Measurements from ENCODE around the gene LYRM1.
"Not testable (repeated sequence)": the region's sequence is repeated elsewhere in the genome, so short reads cannot be mapped to it uniquely, and the experiment has no call there.

Gene LYRM1

GRCh38 chr16:20940871-20941635 is 40.5 kb downstream of the LYRM1 start:
- no peak for DNase-seq

GRCh38 chr16:20941636-20941926 is 41.0 kb downstream of the LYRM1 start:
- no peak for DNase-seq

DNA sequence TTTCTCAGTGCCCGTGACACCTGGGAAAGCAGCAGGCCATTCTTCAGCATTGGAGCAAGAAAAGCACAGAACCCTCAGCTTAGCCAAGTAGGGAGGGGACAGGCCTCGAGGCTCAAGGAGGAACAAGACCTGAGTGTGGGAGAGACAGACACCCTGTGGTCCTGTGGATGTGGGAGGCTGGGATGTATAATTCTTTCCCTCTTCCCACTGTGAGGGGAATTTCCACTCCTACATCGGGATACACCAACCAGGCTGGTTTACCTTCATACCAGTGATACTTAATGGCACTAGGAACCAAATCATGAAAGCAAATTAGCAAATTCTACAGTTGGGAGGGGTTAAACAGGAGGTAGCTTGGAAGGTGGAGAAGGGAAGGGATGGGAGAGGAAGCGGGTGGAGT is 41.7 kb downstream of the LYRM1 start:
- no peak for DNase-seq

- no peak for DNase-seq
Measured at GRCh38 chr16:20944861-20945574, 44.4 kb downstream of the LYRM1 start.

DNA sequence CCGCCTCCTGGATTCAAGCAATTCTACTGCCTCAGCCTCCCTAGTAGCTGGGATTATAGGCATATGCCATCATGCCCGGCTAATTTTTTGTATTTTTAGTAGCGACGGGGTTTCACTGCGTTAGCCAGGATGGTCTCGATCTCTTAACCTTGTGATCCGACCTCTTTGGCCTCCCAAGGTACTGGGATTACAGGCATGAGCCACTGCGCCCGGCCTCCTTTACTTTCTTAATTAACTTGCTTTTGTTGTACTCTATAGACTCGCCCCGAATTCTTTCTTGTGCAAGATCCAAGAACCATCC is 45.0 kb downstream of the LYRM1 start:
- DNase-seq: not testable (repeated sequence)

GRCh38 chr16:20946015-20946629 is 45.6 kb downstream of the LYRM1 start:
- DNase-seq: no peak

DNA sequence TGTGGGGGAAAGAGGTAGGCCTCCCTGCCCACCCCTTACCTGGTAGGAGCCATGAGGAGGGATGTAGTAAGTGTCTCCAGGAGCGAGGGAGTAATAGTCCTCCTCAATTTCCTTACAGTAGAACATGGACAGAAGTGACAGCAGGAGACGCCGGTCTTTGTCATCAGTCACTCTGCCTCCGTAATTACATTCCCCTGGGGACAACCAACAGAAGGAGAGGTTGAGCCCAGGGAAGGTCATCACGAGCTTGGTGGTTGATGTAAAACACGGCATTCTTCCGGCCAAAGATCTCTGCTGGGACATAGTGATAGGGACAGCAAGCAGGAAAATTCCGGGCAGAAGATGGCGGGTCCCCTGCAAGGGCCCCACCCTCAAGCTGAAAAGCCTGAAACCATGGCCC is 47.9 kb downstream of the LYRM1 start:
- no peak for DNase-seq

DNA sequence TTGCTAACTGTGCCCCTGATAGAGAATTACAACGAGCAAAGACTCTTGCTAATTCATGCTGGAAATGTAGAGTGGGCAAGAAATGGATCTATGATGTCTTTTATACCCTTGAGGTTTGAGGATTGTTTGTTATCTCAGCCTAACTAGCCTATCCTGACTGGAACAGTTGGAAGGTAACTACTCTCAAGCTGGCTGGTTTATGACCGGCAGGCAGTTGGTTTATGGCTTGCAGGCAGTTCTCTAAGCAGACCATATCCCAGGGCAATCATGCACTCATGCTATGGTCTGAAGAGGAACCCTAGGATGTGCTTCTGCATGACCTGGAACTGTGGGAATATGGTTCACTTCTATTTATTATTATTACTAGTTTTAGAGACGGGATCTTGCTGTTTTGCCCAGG is 49.1 kb downstream of the LYRM1 start:
- DNase-seq: no peak

DNA sequence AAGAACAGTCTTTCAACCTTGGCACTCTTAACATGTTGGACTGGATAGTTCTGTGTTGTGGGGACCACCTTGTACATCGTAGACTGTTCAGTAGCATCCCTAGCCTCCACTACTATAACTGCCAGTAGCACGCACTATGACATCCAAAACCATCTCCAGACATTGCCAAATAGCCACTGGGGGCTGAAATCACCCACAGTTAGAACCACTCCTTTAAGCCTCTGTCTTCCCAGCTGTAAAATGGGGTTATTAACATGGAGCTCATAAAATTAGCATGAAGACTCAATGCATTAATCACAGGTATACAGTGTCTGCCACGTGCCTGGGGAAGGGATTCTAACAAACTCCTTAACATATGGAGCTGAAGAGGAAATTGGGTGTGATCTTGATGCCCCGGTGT is 49.7 kb downstream of the LYRM1 start:
- DNase-seq: no peak

- DNase-seq: no peak
Measured at GRCh38 chr16:20952139-20952920, 51.8 kb downstream of the LYRM1 start.

- no peak for DNase-seq
Measured at GRCh38 chr16:20954574-20954973, 54.0 kb downstream of the LYRM1 start.

DNA sequence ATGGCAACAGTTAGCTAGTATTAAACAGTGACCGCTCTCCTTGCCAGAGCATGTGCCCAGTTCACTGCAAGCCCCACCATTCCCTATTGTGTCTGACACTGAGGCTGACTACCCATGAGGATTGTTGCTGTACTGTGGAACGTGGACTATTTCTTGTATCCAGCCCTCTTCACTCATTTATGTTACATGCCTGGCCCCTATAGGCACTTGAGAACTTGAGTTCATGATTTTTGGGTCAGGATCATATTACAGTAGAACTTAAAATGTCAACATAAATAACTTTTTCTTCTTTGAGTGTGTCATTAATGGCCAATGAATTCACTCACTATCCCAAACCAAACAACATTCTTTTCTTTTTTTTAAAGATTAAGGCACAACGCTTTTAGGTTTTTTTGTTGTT is 55.7 kb downstream of the LYRM1 start:
- DNase-seq: no peak

GRCh38 chr16:20957153-20957552 is 56.6 kb downstream of the LYRM1 start:
- DNase-seq: no peak

DNA sequence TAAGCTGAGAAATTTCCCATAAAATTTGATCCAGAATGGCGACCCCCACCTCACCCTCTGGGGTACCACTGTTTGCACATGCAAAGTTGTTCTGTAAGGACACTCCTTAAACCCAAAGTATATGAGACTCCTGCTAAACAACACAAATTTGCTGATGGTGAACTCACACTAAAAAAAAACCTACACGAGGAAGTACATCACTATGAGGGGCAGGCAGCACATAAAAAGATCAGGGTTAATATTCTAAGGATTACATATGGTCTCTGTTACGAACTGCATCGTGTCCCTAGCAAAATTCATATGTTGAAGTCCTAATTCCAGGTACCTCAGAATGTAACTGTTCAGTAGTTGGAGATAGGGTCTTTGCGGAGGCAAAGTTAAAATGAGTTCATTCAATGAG is 60.3 kb downstream of the LYRM1 start:
- DNase-seq: no peak

GRCh38 chr16:20968765-20969164 is 68.2 kb downstream of the LYRM1 start:
- no peak for DNase-seq

- no peak for DNase-seq
Measured at GRCh38 chr16:20969386-20969785, 68.8 kb downstream of the LYRM1 start.

DNA sequence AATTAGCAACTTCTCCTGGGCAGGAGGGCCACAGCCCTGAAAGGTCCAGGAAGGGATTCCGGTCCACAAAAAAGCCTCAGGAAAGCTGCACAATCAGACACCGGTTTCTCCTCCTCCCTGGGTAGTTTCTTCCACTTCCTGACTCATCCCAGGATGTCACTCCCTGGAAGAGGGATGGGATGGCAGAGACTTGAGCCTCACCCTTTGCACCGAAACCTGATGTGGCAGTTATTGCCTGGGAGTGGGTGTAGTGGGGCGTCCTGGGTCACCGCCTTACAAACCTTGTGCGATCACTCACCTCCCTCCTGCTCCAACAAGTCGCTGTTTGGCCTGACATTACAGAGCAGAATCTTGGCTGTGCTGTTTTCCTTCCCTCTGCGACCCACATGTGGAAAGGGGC is 70.8 kb downstream of the LYRM1 start:
- no peak for DNase-seq

- DNase-seq: not testable (repeated sequence)
Measured at GRCh38 chr16:20973201-20973600, 72.6 kb downstream of the LYRM1 start.

Measured in NCI-H2029 treated with DMSO at 0.1 percent for 48 hours (cell line).